Mucosa of rectum (tissue), 2 donors: ENCODE measurements around the gene SEMA3C.

ENCODE experiments used
- H3K27ac ChIP-seq, 2 donors: one replicate each; pipeline ENCODE4 v1.7.0; 2013; ENCODE audit warnings: inconsistent platforms in 2 of 2, low read depth in 2 of 2, low read length in 2 of 2
- H3K27me3 ChIP-seq, 2 donors: one replicate each; pipeline ENCODE4 v1.7.0; 2013; ENCODE audit warnings: low read length in 2 of 2; ENCODE audit not compliant: control insufficient read depth in 2 of 2, insufficient read depth in 2 of 2
- H3K36me3 ChIP-seq, 2 donors: one replicate each; pipeline ENCODE4 v1.7.0; 2013; ENCODE audit warnings: low read length in 2 of 2; ENCODE audit not compliant: control insufficient read depth in 2 of 2, insufficient read depth in 2 of 2
- H3K4me1 ChIP-seq, 2 donors: one replicate each; pipeline ENCODE4 v1.7.0; 2013; ENCODE audit warnings: low read length in 2 of 2, mild to moderate bottlenecking in 1 of 2; ENCODE audit not compliant: control insufficient read depth in 2 of 2, insufficient read depth in 2 of 2
- H3K4me3 ChIP-seq, 2 donors: one replicate each; pipeline ENCODE4 v1.7.0; 2013; ENCODE audit warnings: low read length in 2 of 2
- H3K9ac ChIP-seq, 2 donors: one replicate each; pipeline ENCODE4 v1.7.0; 2013; ENCODE audit warnings: low read length in 2 of 2, low read depth in 1 of 2, mild to moderate bottlenecking in 1 of 2
- H3K9me3 ChIP-seq, 2 donors: one replicate each; pipeline ENCODE4 v1.7.0; 2013; ENCODE audit warnings: low read length in 2 of 2; ENCODE audit not compliant: control insufficient read depth in 2 of 2
- donor health status: healthy.
- donor health status: Normal muscosa, but diverticular disease.

SEMA3C gene

DNA sequence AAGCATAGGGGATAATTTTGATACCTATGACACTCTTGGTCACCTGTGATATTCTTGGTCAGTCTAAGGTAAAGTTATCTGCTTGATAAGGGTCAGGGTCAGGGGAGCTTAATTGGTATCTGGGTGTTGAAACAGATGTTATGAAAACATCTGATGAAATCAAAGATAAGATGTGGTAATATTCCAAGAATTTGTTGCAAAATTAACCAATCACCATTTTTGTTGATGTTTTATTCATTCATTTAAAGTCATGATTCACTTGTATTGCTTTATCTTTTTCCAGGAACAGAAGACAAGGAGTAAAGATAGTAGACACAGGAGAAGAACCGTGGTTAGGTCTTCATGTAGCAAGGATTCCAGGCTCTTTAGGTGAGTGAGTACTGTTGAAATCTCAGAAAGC lies 103.1 kb downstream of the SEMA3C start:
- H3K9ac ChIP-seq: no peak overlapping the region

DNA sequence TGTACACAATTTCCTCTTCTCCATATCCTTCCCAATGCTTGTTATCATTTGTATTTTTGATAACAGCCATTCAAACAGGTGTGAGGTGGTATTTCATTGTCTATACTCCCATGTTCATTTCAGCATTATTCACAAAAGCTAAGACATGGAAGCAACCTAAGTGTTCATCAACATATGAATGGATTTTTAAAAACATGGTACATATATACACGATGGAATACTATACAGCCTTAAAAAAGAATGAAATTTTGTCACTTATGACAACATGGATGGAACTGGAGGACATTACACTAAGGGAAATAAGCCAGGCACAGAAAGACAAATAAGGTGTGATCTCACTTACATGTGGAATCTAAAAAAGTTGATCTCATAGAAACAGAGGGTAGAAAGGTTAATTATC lies 109.3 kb downstream of the SEMA3C start:
- Histone ChIP-seq H3K4me3 (no peak overlapping the region), H3K9ac (no peak overlapping the region), H3K4me1 (no peaks in the 10 kb centered on the region), H3K27ac (no peak overlapping the region), H3K27me3 (no peaks in the 10 kb centered on the region), H3K9me3 (no peaks in the 10 kb centered on the region), H3K36me3 (peaks cover 0 to 2% of the 10 kb centered on the region in 2 donors)

More for the DNA sequence above, 103.1 kb downstream of the SEMA3C start:
- peaks cover 0 to 3% of the 10 kb centered on the region in 2 donors for H3K36me3 ChIP-seq
- no peak overlapping the region for H3K4me3 ChIP-seq
- no peaks in the 10 kb centered on the region for H3K27me3 ChIP-seq
- H3K9me3 ChIP-seq: no peaks in the 10 kb centered on the region
- H3K4me1 ChIP-seq: no peaks in the 10 kb centered on the region
- H3K27ac ChIP-seq: no peak overlapping the region

DNA sequence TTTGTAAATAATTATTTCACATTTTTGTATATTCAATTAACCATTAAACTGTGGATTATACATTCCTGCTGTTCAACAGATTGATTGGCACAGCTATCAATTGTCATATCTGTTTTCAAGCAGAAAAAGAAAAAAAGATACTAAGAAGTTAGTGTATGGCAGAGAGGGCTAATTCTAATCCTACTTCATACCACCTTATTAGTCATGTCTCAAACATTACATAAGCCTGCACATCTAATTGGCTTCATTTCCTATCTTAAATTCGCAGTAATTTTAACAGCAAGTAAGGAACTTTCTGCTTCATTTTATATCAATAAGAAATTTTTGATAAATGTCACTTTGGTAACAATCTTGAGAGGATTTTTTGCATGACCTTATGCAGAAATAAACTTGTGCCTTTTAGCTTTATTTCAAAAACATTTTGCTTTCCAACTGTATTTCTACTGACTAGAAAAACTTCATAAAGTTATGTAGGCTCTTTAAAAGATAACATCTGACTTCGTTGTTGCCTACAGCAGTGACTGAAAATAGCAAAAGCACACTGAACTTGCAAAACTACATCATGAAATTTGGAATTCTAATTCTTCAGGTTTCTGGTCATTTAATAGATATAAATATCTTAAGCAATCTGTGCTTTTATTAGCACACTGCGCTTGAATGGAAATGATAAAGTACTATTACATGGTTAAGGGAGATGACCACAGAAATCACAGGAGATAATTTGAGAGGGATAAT lies 111.5 kb downstream of the SEMA3C start:
- Histone ChIP-seq H3K9me3 (no peaks in the 10 kb centered on the region), H3K27me3 (no peaks in the 10 kb centered on the region), H3K36me3 (peaks cover 0 to 2% of the 10 kb centered on the region in 2 donors), H3K27ac (no peak overlapping the region), H3K4me1 (no peaks in the 10 kb centered on the region), H3K4me3 (no peak overlapping the region), H3K9ac (no peak overlapping the region)

DNA sequence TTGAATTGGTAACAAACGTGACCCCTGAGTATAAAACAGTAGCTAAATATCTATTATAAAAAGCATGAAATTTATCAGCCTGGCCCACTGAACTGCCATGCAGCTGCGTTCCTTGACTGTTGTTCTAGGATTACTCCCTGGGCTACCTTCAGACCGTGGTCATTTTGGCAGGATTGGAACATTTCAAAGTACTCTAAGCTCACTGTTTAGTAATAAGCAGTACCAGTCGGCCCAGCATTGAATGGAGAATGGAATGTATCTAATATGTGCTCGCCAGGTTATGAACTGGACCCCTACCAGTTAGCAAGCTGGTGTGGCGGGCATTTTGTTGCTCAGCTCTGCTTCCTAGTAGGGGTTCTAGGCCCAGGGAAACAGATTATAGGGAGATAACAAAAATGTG lies 112.2 kb downstream of the SEMA3C start:
- no peak overlapping the region for H3K4me3 ChIP-seq
- H3K36me3 ChIP-seq: peaks cover 0 to 2% of the 10 kb centered on the region in 2 donors
- H3K27ac ChIP-seq: no peak overlapping the region

DNA sequence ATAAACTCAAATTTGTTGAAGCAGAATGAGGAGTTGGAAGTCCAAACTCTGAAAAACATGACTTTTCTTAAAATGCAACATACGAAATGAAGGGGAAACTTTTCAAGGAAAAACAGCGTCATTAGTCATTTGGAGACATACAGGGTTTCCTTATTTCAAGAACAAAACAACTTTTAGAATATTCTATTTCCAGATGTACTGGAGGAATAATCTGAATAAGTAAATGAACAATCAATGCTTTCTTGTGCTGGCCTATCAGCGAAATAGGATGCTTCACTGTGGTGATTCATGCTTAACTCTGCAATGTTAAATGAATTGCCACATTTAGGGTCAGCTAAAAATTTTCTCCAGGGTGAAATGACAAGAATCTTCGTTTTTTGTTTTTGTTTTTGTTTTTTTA lies 114.3 kb downstream of the SEMA3C start:
- H3K4me1 ChIP-seq: no peaks in the 10 kb centered on the region
- no peak overlapping the region for H3K27ac ChIP-seq
- H3K4me3 ChIP-seq: no peak overlapping the region
- H3K9ac ChIP-seq: no peak overlapping the region
- H3K9me3 ChIP-seq: no peaks in the 10 kb centered on the region
- no peaks in the 10 kb centered on the region for H3K27me3 ChIP-seq
- no peaks in the 10 kb centered on the region for H3K36me3 ChIP-seq

More for the DNA sequence above, 112.2 kb downstream of the SEMA3C start:
- Histone ChIP-seq H3K9ac (no peak overlapping the region), H3K27me3 (no peaks in the 10 kb centered on the region), H3K9me3 (no peaks in the 10 kb centered on the region), H3K4me1 (no peaks in the 10 kb centered on the region)

DNA sequence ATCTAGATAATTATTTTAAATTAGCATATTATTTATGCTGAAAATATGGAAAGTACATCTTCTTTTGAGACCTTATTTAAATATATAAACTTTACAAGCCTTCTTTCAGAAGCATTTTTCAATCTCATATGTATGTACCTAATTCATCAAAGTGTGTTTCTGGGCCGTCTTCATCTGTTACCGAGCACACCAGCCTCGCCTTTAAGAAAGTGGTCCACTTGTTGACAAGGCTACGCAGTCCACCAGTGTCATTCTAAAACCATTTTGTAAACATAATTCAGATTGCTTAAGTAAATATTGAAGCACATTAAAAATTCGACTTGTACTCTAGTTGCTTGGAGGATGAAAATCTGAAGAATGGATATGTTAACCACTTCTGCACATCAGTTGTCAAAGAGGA lies 116.3 kb downstream of the SEMA3C start:
- H3K4me1 ChIP-seq: no peaks in the 10 kb centered on the region
- H3K36me3 ChIP-seq: no peaks in the 10 kb centered on the region
- H3K27ac ChIP-seq: no peak overlapping the region
- H3K27me3 ChIP-seq: no peaks in the 10 kb centered on the region
- H3K4me3 ChIP-seq: no peak overlapping the region
- no peak overlapping the region for H3K9ac ChIP-seq
- no peaks in the 10 kb centered on the region for H3K9me3 ChIP-seq

DNA sequence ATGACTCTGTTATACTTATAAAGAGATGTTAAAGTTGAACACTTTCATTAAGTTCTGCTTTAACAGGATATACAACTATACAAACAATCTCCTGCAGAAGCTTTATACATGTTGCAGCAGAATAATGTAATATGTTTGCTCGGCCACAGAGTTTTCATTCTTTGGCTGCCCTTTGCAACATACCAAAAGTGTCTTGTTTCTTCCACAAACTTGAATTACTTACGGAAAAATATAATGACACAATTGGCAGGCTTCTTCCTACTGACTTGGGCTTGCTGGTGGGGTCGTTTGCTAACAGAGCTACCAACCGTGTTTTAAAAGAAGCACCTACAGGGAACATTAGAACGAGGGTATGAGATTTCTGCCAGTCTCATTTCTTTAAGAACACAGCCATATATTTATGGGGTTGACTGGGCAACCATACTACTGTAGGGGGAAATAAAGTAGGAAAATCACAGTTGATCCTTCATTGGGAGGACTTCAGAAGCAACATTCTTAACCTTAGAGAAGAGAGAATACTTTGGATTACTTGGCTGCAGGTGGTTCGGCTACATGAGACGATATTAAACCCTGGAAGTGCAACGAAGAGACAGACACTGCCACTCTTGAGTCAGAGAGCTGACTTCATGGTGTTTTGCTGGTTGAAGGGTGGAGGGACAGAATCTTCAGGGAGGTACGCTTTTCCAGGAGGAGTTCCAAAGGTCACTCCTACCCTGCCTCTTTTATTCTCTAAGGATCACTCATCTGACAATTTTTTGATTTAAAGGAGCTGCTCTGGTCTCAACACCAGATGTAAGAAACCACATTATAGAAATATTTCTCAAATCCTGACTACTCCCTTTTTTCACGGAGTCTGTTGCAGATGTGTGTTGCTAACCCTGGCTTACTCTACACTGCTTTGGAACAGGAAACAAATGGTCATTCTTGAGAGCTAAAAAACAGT lies 123.9 kb downstream of the SEMA3C start:
- H3K4me1 ChIP-seq: no peaks in the 10 kb centered on the region
- no peak overlapping the region for H3K4me3 ChIP-seq
- H3K36me3 ChIP-seq: peaks cover 0 to 5% of the 10 kb centered on the region in 2 donors
- H3K27me3 ChIP-seq: no peaks in the 10 kb centered on the region
- H3K27ac ChIP-seq: no peak overlapping the region
- H3K9me3 ChIP-seq: no peaks in the 10 kb centered on the region
- H3K9ac ChIP-seq: no peak overlapping the region

DNA sequence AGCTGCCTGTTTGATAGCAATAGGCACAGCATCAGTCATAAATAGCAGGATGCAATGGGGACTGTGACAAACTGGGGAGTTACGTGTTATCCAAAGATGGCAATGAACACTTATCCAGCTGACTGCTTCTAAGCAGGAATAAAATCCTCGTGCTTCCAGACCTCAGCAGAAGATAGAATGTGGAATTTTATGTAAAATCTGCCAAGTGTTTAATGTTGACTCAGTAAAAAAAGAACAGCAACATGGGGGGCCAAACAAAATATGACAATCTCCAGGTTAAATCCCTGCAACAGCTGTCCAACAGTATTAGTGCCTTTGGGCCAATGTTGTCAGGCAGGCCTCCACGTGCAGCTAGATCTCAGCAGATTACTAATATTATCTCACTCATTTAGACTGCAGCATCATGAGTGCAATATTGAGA lies 127.3 kb downstream of the SEMA3C start:
- Histone ChIP-seq H3K9me3 (no peaks in the 10 kb centered on the region), H3K27me3 (no peaks in the 10 kb centered on the region), H3K27ac (no peak overlapping the region), H3K4me3 (no peak overlapping the region), H3K36me3 (peaks cover 0 to 15% of the 10 kb centered on the region in 2 donors), H3K9ac (no peak overlapping the region), H3K4me1 (no peaks in the 10 kb centered on the region)

DNA sequence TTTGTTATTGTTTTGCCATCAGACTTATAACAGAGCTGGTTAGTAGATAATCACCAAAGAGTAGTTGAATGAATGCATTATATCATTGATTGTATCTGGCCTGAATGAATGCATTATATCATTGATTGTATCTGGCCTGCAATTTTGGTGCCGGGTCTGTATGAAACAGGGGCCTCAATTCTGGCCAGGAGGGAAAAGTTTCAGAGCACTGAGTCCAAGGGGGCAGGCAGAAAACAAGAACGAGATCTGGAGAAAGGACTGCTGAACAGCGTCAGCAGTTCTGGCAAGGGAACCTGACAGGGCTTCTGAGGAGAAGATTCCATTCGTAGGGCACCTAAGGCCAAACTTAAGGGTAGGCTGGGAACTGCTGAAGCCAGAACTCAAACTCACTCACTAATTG lies 128.0 kb downstream of the SEMA3C start:
- H3K36me3 ChIP-seq: peaks cover 0 to 15% of the 10 kb centered on the region in 2 donors
- H3K4me3 ChIP-seq: no peak overlapping the region
- no peak overlapping the region for H3K27ac ChIP-seq
- no peaks in the 10 kb centered on the region for H3K27me3 ChIP-seq
- H3K4me1 ChIP-seq: no peaks in the 10 kb centered on the region
- no peaks in the 10 kb centered on the region for H3K9me3 ChIP-seq
- H3K9ac ChIP-seq: no peak overlapping the region

DNA sequence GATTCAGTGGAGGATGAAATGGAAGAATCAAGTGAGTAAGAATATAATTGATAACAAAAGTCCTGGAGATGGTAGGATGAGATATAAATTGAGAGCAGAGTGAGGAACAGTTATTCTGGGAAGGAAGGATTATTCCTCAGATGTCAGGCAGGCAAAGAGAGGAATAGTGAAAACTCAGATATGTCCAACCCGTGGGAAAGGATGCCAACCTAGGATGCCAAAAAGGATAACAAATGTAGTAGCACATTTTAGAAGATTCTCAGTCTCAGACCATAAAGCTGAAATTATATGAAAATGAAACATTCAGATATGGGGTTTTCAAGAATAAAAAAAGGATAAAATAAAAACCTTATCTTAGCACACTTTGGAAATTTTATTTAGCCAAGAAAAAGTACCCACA lies 131.1 kb downstream of the SEMA3C start:
- no peak overlapping the region for H3K27ac ChIP-seq
- H3K4me1 ChIP-seq: no peaks in the 10 kb centered on the region

More for the DNA sequence above, 131.1 kb downstream of the SEMA3C start:
- no peak overlapping the region for H3K4me3 ChIP-seq
- no peaks in the 10 kb centered on the region for H3K27me3 ChIP-seq
- H3K9ac ChIP-seq: no peak overlapping the region
- peaks cover 0 to 10% of the 10 kb centered on the region in 2 donors for H3K36me3 ChIP-seq
- H3K9me3 ChIP-seq: no peaks in the 10 kb centered on the region
